GM18499 (cell line): ENCODE results near the gene ADGRL1.
"Not testable (repeated sequence)": the region's sequence is repeated elsewhere in the genome, so short reads cannot be mapped to it uniquely, and the experiment has no call there.

Source experiments
- ATAC-seq: cut with Tn5 transposase; IDR thresholded peaks from one replicate; pipeline ENCODE4 v1.9.1; 2021; ENCODE audit warnings: moderate number of reproducible peaks; ENCODE audit not compliant: insufficient read depth, unreplicated experiment

ADGRL1 gene

DNA sequence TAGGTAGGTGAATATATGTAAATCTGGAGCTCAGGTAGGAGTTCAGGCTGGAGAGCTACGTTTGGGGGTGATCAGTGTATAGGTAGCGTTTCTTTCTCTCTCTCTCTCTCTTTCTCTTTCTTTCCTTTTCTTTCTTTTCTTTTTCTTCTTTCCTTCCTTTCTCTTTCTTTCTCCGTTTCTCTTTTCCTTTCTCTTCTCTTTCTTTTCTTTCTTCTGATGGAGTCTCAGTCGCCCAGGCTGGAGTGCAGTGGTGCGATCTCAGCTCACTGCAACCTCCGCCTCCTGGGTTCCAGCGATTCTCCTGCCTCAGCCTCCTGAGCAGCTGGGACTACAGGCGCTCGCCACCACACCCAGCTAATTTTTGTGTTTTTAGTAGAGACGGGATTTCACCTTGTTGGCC lies 59.8 kb downstream of the ADGRL1 start:
- ATAC-seq = not testable (repeated sequence)

DNA sequence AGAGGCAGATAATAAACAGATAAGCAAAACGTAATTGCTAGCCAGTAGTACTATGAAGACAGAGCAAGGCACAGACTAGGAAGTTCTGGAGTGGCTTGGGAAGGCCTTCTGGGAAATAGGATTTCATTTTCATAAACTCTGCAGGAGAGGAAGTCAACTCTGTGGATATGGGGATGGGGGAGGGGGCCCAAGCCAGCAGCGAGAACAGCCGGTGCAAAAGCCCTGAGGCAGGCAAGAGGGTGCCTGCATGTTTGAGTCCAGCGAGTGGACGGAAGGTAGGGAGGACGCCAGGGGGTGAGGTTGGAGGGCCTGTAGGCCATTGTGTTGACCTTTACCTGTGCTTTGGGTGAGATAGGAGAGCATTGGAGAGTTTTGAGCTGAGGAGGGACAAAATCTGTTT lies 60.6 kb downstream of the ADGRL1 start:
- ATAC-seq = no peak

GRCh38 chr19:14142262-14143190 lies 63.4 kb downstream of the ADGRL1 start:
- ATAC-seq = no peak

GRCh38 chr19:14141041-14141440 lies 64.9 kb downstream of the ADGRL1 start:
- ATAC-seq = no peak

GRCh38 chr19:14139944-14140343 lies 66.0 kb downstream of the ADGRL1 start:
- ATAC-seq = no peak

GRCh38 chr19:14138576-14139265 lies 67.2 kb downstream of the ADGRL1 start:
- ATAC-seq = no peak

DNA sequence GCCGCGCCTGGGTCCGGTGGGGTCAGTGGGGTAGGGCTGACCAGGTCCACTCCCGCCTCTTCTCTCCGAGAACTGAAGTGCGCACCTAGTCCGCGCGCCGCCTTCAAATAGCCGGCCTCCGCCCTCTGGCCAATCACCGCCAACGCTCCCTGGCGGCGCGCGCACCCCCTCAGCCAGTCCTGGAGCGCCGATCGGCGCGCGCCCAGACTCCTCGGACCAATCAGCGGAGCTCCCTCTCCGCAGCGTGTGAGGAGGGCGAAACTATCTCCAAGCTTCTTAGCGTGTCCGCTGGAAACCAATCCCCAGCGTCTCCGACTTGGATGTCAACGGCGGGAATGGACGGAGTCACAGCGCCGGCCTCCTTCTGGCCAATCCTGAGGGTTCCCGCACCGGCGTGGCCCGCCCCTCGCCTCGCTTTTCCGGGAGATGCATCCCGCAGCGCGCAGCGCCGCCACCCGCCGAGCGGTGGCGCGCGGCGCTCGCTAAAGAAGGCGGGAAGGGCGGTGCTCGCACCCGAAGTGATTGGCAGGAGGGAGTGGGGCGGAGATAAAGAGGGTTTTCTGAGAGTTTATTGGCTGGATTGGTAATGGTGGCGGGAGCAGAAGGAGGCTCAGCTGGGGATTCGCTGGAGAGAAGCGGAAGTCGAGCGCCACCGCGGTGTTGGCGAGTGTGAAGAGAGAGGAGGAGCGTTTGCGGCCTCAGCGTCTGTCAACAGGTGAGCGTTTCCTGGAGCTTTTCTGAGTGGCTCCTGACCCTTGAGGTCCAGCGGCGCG lies 69.3 kb downstream of the ADGRL1 start, which contains the start of gene ASF1B:
Gene ASF1B (minus strand): TSS at position 81 of the 773 bp plus-strand sequence. CDS start 133 bp downstream, outside the sequence.
- ATAC-seq = peak; percentile 62

GRCh38 chr19:14135985-14136508 lies 69.9 kb downstream of the ADGRL1 start:
- no peak for ATAC-seq

DNA sequence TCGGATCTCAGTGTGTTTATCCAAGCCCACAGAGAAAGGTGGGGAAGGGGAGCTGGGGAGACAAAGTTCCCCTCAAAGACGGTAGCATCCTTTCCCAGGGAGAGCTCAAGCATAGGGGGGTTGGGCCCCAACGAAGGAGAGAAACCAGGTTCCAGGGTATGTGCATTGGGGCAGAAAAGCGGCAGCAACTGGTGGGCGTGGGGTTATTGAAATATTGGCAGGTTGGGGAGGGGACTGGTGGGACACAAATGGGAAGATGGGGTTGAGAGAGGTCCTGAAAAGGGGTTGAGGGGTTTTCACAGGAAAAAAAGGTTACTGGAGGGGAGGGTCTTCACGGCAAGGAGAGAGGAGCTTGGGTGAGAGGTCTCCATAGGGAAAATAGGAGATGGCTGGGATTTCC lies 70.6 kb downstream of the ADGRL1 start:
- no peak for ATAC-seq

- ATAC-seq = no peak
These were observed 78.0 kb downstream of the ADGRL1 start for GRCh38 chr19:14127929-14128509.

DNA sequence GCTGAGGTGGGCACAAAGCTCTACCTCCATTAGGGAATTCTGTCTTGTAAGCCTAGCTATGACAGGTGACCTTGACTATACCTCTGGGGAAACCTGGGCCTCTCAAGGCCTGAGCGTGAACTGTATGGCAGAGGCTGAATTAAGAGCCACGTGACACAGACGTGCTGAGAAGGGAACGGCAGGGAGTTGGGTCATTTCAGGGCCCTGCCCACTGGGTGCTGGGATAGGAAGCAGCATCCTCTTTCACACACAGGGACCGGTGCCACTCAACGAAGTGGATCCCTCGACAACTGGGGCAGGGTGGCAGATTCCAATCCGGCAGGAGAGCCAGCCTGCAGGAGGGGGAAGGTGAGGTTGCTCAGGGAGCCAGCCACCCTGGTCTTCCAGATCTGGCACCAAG lies 78.8 kb downstream of the ADGRL1 start:
- ATAC-seq = no peak

- no peak for ATAC-seq
These were observed 83.0 kb downstream of the ADGRL1 start for GRCh38 chr19:14122924-14123323.

- ATAC-seq = no peak
These were observed 85.5 kb downstream of the ADGRL1 start for GRCh38 chr19:14120497-14120780.

DNA sequence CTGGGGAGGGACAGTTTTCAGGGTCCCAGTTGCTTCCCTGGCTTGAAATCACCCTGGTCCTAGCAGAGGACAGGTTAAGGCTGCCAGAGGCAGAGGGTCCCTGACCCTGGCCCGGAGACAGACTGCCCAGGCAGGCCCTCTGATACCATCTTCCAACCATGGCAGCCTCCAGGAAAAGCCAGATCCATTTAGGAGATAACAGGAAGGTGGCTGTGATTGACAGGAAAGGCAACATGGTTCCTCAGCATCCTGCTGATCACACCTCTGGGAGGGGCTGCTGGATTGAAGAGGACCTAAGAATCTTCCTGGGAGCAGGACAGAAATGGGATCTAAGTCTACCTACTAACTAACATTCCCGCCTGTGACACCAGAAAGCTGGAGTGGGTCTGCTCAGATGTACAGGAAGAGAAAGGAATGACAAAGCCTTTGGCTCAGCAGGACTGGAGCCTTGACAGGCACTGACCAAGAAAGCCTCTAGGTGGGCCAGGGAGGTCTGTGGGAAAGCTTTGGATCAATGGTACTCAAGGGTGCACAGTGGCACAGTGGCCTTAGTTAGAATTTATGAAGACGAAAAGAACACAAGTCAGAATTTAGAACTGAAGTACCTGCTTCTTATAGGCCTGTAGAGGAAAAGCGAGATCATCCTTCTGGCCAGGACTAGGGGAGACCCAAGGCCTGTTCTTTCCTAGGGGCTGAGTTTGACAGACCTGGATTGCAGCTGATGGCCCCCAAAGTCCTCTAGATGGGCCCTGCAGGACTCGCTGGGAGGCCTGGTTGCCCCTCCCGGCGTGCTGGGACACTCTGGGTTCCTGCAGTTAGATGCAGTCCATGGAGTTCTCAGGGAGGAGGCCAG lies 86.1 kb downstream of the ADGRL1 start:
- no peak for ATAC-seq

- no peak for ATAC-seq
These were observed 86.8 kb downstream of the ADGRL1 start for GRCh38 chr19:14119146-14119545.

- peak; percentile 1 for ATAC-seq
These were observed 87.6 kb downstream of the ADGRL1 start for GRCh38 chr19:14118165-14119051.

- ATAC-seq = peak; percentile 71
These were observed 88.3 kb downstream of the ADGRL1 start, which contains the start of gene PRKACA for GRCh38 chr19:14117668-14118164. Gene PRKACA, minus strand, starts transcription at chr19:14117762. Its CDS starts 215 bp downstream, at chr19:14117547.
